Kidney (tissue), 14 donors: ENCODE results near the gene CTNNBL1. TPM values are rescaled to one million over a fixed set of nuclear protein-coding genes. Genes with fewer than 3 reads are reported as not detected.

ENCODE experiments used
- DNase-seq, 5 donors: peaks; one replicate each; pipeline ENCODE4 v3.0.0-alpha.2; 2013 to 2020
- FAIRE-seq: peaks from 2 replicates; lab custom pipeline; 2012; peaks lifted over from hg19 to GRCh38; lab: Jason Lieb, UNC
- H3K27ac ChIP-seq, 2 donors: one replicate each; pipeline ENCODE4 v1.7.0; 2013; ENCODE audit warnings: low read depth in 2 of 2, low read length in 2 of 2, inconsistent platforms in 1 of 2
- H3K27me3 ChIP-seq: one replicate; pipeline ENCODE4 v1.7.1; 2013; ENCODE audit warnings: low read length, inconsistent platforms; ENCODE audit not compliant: control insufficient read depth, insufficient read depth
- H3K36me3 ChIP-seq, 3 donors: one replicate each; pipeline versions ENCODE4 v1.7.0 to v1.7.1; 2013; ENCODE audit warnings: low read length in 3 of 3, control low read depth in 1 of 3, inconsistent platforms in 1 of 3; ENCODE audit not compliant: insufficient read depth in 3 of 3, control insufficient read depth in 2 of 3
- H3K4me1 ChIP-seq, 3 donors: one replicate each; pipeline versions ENCODE4 v1.7.0 to v1.7.1; 2013; ENCODE audit warnings: low read length in 3 of 3, inconsistent platforms in 1 of 3, low read depth in 1 of 3; ENCODE audit not compliant: control insufficient read depth in 2 of 3, insufficient read depth in 2 of 3
- H3K4me3 ChIP-seq, 3 donors: one replicate each; pipeline versions ENCODE4 v1.7.0 to v1.8.1; 2013; ENCODE audit warnings: low read length in 3 of 3, control low read depth in 1 of 3, inconsistent platforms in 1 of 3
- H3K9ac ChIP-seq, 3 donors: one replicate each; pipeline versions ENCODE4 v1.7.0 to v1.7.1; 2013; ENCODE audit warnings: low read length in 3 of 3, control low read depth in 1 of 3, inconsistent platforms in 1 of 3
- H3K9me3 ChIP-seq, 3 donors: one replicate each; pipeline versions ENCODE4 v1.7.0 to v1.7.1; 2013; ENCODE audit warnings: low read length in 3 of 3, control low read depth in 1 of 3, inconsistent platforms in 1 of 3; ENCODE audit not compliant: control insufficient read depth in 2 of 3, insufficient read depth in 1 of 3
- intact Hi-C: fragments of 100-400 bp; cut with DNase I; formaldehyde crosslinking; loops from one replicate; pipeline ENCODE4 v1.11.1; 2022
- polyA plus RNA-seq: library from polyadenylated mRNA; stranded (reverse); fragments of 350-450 nt; fragmentation: Illumina TruSeq; extraction: RNeasy Lipid Tissue Mini Kit (QIAGEN cat#74804); gene quantifications from one replicate; pipeline ENCODE4 v1.2.3, GENCODE V29; 2014; ENCODE audit warnings: low read depth, low replicate concordance; ENCODE audit not compliant: insufficient read depth
- total RNA-seq: library from RNA; stranded (reverse); fragmentation: NEBNext Ultra II Directional; extraction: Animal tissue kit (Norgen Biotek cat#: 25700); gene quantifications from one replicate; pipeline ENCODE4 v1.2.1, GENCODE V29; 2021
- TF ChIP-seq, protein P1 (sequence below): IDR thresholded peaks from 3 replicates; pipeline ENCODE4 v1.5.1; 2012; ENCODE audit warnings: mild to moderate bottlenecking, moderate library complexity, borderline replicate concordance; ENCODE audit not compliant: insufficient read depth; ENCODE audit errors: extremely low read depth
- donor health status: control.
- donor health status: control.
- donor health status: control.
- donor health status: control.
- donor health status: control.
- donor health status: DM: yes; HTN: yes; CAD: no.
- donor health status: Normal renal cell carcinoma (clear cell type).

CTNNBL1 gene
- total and polyA plus RNA-seq, 2 donors from 2014 or later: 40.9 to 70.9 TPM

DNA sequence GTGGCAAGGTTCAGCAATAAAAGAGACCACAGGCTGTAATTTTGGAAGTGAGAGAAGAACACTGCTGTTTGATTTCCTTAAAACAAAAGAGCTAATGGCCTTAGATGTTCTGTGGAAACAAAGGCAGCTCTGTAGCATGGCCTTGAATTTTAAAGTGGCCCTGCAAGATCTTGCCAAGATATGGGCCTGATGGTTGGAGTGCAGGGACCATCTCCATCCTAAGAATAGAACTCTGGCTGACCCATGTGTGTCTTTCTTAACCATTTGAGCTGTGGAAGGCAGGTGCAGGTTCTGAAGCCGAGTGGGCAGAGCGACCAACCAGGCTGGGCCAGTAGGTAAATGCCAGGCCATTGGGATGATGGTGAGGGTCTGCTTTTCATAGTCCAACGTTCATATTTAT, 135.3 kb downstream of the CTNNBL1 start:
- Histone ChIP-seq H3K4me3 (no peak overlapping the region), H3K36me3 (no peaks in the 10 kb centered on the region), H3K9ac (no peak overlapping the region), H3K27ac (no peak overlapping the region), H3K4me1 (no peaks in the 10 kb centered on the region), H3K27me3 (no peaks in the 10 kb centered on the region), H3K9me3 (no peaks in the 10 kb centered on the region)
- DNase-seq (no peak), FAIRE-seq (no peak)
- intact Hi-C loops: no loop called here
- TF ChIP-seq, protein P1, sequence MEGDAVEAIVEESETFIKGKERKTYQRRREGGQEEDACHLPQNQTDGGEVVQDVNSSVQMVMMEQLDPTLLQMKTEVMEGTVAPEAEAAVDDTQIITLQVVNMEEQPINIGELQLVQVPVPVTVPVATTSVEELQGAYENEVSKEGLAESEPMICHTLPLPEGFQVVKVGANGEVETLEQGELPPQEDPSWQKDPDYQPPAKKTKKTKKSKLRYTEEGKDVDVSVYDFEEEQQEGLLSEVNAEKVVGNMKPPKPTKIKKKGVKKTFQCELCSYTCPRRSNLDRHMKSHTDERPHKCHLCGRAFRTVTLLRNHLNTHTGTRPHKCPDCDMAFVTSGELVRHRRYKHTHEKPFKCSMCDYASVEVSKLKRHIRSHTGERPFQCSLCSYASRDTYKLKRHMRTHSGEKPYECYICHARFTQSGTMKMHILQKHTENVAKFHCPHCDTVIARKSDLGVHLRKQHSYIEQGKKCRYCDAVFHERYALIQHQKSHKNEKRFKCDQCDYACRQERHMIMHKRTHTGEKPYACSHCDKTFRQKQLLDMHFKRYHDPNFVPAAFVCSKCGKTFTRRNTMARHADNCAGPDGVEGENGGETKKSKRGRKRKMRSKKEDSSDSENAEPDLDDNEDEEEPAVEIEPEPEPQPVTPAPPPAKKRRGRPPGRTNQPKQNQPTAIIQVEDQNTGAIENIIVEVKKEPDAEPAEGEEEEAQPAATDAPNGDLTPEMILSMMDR: no peak

DNA sequence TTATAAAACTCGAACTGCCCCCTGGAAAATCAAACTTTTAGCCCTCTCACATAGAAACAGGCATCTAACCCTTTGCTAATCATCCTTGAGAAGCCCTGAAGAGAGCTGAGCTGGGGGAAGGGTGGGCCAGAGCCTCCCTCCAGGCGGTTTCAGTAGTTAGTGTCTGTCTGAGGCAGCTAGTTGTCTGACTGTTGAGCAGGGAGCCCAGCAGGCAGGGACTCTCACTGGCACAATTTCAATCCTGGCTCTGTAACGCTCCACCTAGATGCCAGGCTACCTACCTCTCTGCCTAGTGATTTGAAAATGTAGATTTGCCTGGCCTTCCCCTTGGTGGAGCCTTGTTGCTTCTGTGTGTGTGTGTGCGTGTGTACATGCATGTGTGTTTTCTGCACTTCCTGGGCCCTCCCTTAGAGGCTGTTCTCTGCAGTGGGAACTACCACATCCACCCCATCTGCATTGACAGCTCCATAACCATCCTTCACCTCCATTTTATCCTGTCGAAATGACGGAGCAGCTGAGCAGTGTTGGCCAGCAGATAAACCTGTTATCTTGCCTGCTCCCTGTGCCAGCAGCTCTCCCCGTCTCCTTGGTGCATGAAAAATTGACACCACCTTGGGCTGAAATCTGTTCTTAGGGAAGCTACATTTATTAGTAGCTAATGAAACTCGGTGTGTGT, 139.5 kb downstream of the CTNNBL1 start:
- Histone ChIP-seq H3K27ac (no peak overlapping the region), H3K4me1 (no peaks in the 10 kb centered on the region), H3K27me3 (no peaks in the 10 kb centered on the region), H3K9me3 (no peaks in the 10 kb centered on the region), H3K9ac (no peak overlapping the region), H3K4me3 (no peak overlapping the region), H3K36me3 (no peaks in the 10 kb centered on the region)
- DNase-seq: no peak
- TF ChIP-seq, protein P1: no peak
- no peak for FAIRE-seq
- intact Hi-C loops: no loop called here

DNA sequence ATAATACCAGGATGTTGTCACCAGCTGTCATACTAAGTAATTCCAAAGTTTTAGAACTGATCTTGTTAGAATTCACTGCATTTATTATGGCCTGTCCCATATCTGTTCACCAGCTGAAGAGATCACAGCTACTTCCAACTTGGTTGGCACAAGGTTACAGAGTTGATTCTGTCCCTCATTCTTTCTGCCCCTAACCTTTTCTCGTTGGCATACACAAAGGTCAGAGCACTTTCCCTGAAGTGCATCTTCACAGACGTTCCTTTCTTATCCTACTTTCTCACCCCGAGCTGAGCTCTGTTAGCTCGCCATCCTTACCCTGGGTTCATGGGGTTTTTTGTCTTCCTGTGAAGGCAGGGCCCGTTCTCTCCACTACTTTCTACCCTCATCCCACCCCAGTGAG, 143.1 kb downstream of the CTNNBL1 start:
- TF ChIP-seq, protein P1: no peak
- Histone ChIP-seq H3K4me1 (no peaks in the 10 kb centered on the region), H3K9me3 (no peaks in the 10 kb centered on the region)

More for the DNA sequence above, 143.1 kb downstream of the CTNNBL1 start:
- intact Hi-C loops: no loop called here
- no peak for FAIRE-seq
- Histone ChIP-seq H3K27me3 (no peaks in the 10 kb centered on the region), H3K36me3 (peaks cover 0 to 6% (median 6%) of the 10 kb centered on the region in 3 donors), H3K9ac (no peak overlapping the region), H3K4me3 (no peak overlapping the region), H3K27ac (no peak overlapping the region)
- no peak for DNase-seq
